ENCODE measurements around the gene ARPC2. TPM values are rescaled to one million over a fixed set of nuclear protein-coding genes. Genes with fewer than 3 reads are reported as not detected.

Gene ARPC2
- total and polyA plus RNA-seq, 10 of the 15 experiments (the other 5 are each of a cell fraction or from before 2014, with no cell fraction given) = 440 to 980 (median 709) TPM

- TF ChIP-seq, protein P1, sequence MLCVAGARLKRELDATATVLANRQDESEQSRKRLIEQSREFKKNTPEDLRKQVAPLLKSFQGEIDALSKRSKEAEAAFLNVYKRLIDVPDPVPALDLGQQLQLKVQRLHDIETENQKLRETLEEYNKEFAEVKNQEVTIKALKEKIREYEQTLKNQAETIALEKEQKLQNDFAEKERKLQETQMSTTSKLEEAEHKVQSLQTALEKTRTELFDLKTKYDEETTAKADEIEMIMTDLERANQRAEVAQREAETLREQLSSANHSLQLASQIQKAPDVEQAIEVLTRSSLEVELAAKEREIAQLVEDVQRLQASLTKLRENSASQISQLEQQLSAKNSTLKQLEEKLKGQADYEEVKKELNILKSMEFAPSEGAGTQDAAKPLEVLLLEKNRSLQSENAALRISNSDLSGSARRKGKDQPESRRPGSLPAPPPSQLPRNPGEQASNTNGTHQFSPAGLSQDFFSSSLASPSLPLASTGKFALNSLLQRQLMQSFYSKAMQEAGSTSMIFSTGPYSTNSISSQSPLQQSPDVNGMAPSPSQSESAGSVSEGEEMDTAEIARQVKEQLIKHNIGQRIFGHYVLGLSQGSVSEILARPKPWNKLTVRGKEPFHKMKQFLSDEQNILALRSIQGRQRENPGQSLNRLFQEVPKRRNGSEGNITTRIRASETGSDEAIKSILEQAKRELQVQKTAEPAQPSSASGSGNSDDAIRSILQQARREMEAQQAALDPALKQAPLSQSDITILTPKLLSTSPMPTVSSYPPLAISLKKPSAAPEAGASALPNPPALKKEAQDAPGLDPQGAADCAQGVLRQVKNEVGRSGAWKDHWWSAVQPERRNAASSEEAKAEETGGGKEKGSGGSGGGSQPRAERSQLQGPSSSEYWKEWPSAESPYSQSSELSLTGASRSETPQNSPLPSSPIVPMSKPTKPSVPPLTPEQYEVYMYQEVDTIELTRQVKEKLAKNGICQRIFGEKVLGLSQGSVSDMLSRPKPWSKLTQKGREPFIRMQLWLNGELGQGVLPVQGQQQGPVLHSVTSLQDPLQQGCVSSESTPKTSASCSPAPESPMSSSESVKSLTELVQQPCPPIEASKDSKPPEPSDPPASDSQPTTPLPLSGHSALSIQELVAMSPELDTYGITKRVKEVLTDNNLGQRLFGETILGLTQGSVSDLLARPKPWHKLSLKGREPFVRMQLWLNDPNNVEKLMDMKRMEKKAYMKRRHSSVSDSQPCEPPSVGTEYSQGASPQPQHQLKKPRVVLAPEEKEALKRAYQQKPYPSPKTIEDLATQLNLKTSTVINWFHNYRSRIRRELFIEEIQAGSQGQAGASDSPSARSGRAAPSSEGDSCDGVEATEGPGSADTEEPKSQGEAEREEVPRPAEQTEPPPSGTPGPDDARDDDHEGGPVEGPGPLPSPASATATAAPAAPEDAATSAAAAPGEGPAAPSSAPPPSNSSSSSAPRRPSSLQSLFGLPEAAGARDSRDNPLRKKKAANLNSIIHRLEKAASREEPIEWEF (IDR thresholded peaks at IDR 0.05; ENCODE audit: insufficient replicate concordance, low read depth, low read length) = no peak
- TF ChIP-seq CBFB (IDR thresholded peaks at IDR 0.05; ENCODE audit: low read depth) = no peak
- 0 out of 2 replicates have a peak, but pooled peaks have one; percentile 46 for TF ChIP-seq CREB1 (IDR thresholded peaks at IDR 0.05; ENCODE audit: low read depth)
- TF ChIP-seq YBX1 (IDR thresholded peaks at IDR 0.05) = no peak
- TF ChIP-seq FOS (IDR thresholded peaks at IDR 0.05; ENCODE audit: borderline replicate concordance, extremely low read depth, insufficient read length) = no peak
- no peak for TF ChIP-seq ZSCAN29 (IDR thresholded peaks at IDR 0.05)
- TF ChIP-seq EP300 (IDR thresholded peaks at IDR 0.05; ENCODE audit: borderline replicate concordance in 1 of 2, control insufficient read depth in 1 of 2, low read depth in 2 of 2, low read length in 2 of 2) = no peak
- no peak for TF ChIP-seq EZH2 (IDR thresholded peaks at IDR 0.05; ENCODE audit: borderline replicate concordance, control insufficient read depth, low read depth, low read length)
- TF ChIP-seq SMAD1 (IDR thresholded peaks at IDR 0.05; ENCODE audit: low read depth, partially characterized antibody) = peak; percentile 29
- no peak for TF ChIP-seq ZNF622 (IDR thresholded peaks at IDR 0.05)
- peak in 1 of 2 experiments; percentile 25; a peak in 1 of 3 replicates for TF ChIP-seq EGR1 (IDR thresholded peaks at IDR 0.05; ENCODE audit: borderline replicate concordance in 1 of 2, low read depth in 2 of 2, low read length in 2 of 2)
- peak; percentile 28; the same call in 1 of the 2 replicates for TF ChIP-seq CHD2 (IDR thresholded peaks at IDR 0.05; ENCODE audit: borderline replicate concordance, low read depth, low read length)
- TF ChIP-seq KAT2A (conservative IDR thresholded peaks at IDR 0.05; ENCODE audit: control insufficient read depth, low read depth, low read length) = no peak
- no peak for TF ChIP-seq SUZ12 (IDR thresholded peaks at IDR 0.05; ENCODE audit: unreplicated experiment)
- peak; percentile 39 for TF ChIP-seq RELA (IDR thresholded peaks at IDR 0.05; ENCODE audit: borderline replicate concordance, partially characterized antibody)
- TF ChIP-seq KDM1A (IDR thresholded peaks at IDR 0.05; ENCODE audit: borderline replicate concordance) = no peak
- TF ChIP-seq SMARCA5 (IDR thresholded peaks at IDR 0.05) = peak; percentile 64; the same call in 1 of the 2 replicates
- TF ChIP-seq SPI1 (IDR thresholded peaks at IDR 0.05; ENCODE audit: borderline replicate concordance, insufficient read depth, low read depth, low read length) = peak; percentile 63; the same call in 1 of the 2 replicates
- peak; percentile 37; the same call in 1 of the 2 replicates for TF ChIP-seq RFX5 (IDR thresholded peaks at IDR 0.05; ENCODE audit: low read depth, low read length)
- no peak for TF ChIP-seq MEF2A (IDR thresholded peaks at IDR 0.05; ENCODE audit: insufficient read depth, low read depth, low read length)
- no peak for TF ChIP-seq SMC3 (IDR thresholded peaks at IDR 0.05; ENCODE audit: borderline replicate concordance, low read length)
- TF ChIP-seq ATF7 (IDR thresholded peaks at IDR 0.05; ENCODE audit: low read depth) = peak; percentile 89
- no peak for TF ChIP-seq MYB (IDR thresholded peaks at IDR 0.05; ENCODE audit: borderline replicate concordance, low read depth, low read length)
Observed at GRCh38 chr2:218286570-218287459, 69.8 kb downstream of the ARPC2 start (continued).

Measured in GM12878 (cell line).